Activated naive CD8-positive, alpha-beta T cell treated with anti-CD3 and anti-CD28 coated beads for 36 hours (primary cell): ENCODE results near the gene LMAN1L. TPM values are rescaled to one million over a fixed set of nuclear protein-coding genes. Genes with fewer than 3 reads are reported as not detected.
"Not testable (repeated sequence)": the region's sequence is repeated elsewhere in the genome, so short reads cannot be mapped to it uniquely, and the experiment has no call there.

Experiments
- DNase-seq: peaks from one replicate; pipeline ENCODE4 v3.0.0; 2021
- H3K27ac Mint-ChIP-seq: one replicate; pipeline ENCODE4 v1.8.0; 2022; ENCODE audit warnings: mild to moderate bottlenecking, moderate library complexity, mixed read lengths
- H3K27me3 Mint-ChIP-seq: one replicate; pipeline ENCODE4 v1.8.0; 2022; ENCODE audit warnings: mild to moderate bottlenecking, mixed read lengths
- H3K36me3 Mint-ChIP-seq: one replicate; pipeline ENCODE4 v1.8.0; 2021; ENCODE audit warnings: mild to moderate bottlenecking, mixed read lengths
- H3K4me1 Mint-ChIP-seq: one replicate; pipeline ENCODE4 v1.8.0; 2021; ENCODE audit warnings: mixed read lengths
- H3K4me3 Mint-ChIP-seq: one replicate; pipeline ENCODE4 v1.8.0; 2022; ENCODE audit warnings: mild to moderate bottlenecking, moderate library complexity, mixed read lengths
- H3K9me3 Mint-ChIP-seq: one replicate; pipeline ENCODE4 v1.8.0; 2022; ENCODE audit warnings: mixed read lengths
- total RNA-seq, 2 experiments: library from RNA; stranded (reverse); gene quantifications; one replicate each; pipeline ENCODE4 v1.2.3, GENCODE V29; 2021

Gene LMAN1L
- total RNA-seq, 2 experiments from 2014 or later, result 0.14 to 0.33 TPM

- peak overlapping the region; percentile 79 for H3K4me3 Mint-ChIP-seq
- H3K9me3 Mint-ChIP-seq, result peaks cover 1% of the 10 kb centered on the region
- DNase-seq, result no peak
- H3K4me1 Mint-ChIP-seq, result peaks cover 67% of the 10 kb centered on the region
- H3K27ac Mint-ChIP-seq, result peak overlapping the region; percentile 96
- H3K27me3 Mint-ChIP-seq, result no peaks in the 10 kb centered on the region
- H3K36me3 Mint-ChIP-seq, result peaks cover 31% of the 10 kb centered on the region
These were observed 34.0 kb upstream of the LMAN1L start for GRCh38 chr15:74778599-74778970.

- no peak for DNase-seq
- Mint-ChIP-seq H3K4me1 (peaks cover 61% of the 10 kb centered on the region), H3K27ac (peak overlapping the region; percentile 96), H3K4me3 (peak overlapping the region; percentile 42), H3K36me3 (peaks cover 36% of the 10 kb centered on the region), H3K27me3 (no peaks in the 10 kb centered on the region), H3K9me3 (peaks cover 1% of the 10 kb centered on the region)
These were observed 33.4 kb upstream of the LMAN1L start for GRCh38 chr15:74779162-74779648.

DNA sequence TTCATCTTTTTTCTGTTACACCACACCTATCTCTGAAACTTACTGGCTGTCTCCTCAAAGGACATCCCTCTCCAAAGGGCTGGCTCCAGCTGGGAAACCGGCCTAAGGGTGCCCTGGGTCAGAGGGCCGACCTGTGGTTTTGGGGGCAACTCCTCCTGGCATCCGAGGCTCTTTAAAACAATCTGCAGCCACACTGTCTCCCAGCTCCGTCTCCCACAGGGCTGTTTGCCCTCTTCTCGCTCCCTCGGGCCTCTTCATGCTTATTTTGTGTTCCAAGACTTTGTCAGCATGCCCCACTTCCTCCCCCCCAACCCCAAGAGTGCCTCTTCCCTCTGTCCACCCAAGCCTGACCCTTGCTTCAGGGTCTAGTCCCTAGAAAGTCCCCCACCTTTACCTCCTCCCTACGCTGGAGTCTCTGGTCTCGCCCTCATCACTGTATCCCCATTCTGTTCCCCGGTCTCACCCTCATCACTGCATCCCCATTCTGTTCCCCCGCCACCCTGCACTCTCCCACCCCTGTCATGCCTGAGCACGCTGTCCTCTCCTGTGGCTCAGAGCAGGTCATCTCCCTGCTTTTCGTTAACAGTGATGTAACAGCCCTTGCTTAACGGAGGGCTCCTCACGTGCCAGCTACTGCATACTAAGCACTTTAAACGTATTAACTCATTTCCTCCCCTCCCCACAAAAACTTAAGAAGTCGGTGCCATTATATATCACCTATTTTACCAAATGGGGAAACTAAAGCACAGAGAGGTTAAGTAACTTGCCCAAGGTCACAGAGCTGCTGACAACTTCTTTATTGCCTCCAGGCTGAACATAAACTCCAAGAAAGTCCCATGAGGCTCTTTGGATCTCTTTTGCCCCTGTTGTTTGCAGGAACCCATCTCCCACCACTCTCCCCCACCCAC lies 31.9 kb upstream of the LMAN1L start:
- Mint-ChIP-seq H3K4me1 (peaks cover 57% of the 10 kb centered on the region), H3K27me3 (no peaks in the 10 kb centered on the region), H3K4me3 (peak overlapping the region; percentile 88), H3K27ac (peak overlapping the region; percentile 96), H3K36me3 (peaks cover 50% of the 10 kb centered on the region), H3K9me3 (peaks cover 1% of the 10 kb centered on the region)
- peak; percentile 48 for DNase-seq

- Mint-ChIP-seq H3K27me3 (no peaks in the 10 kb centered on the region), H3K36me3 (peaks cover 55% of the 10 kb centered on the region), H3K27ac (peak within 1 kb of the TSS; percentile 99), H3K4me3 (peak within 1 kb of the TSS; percentile 89), H3K4me1 (peaks cover 56% of the 10 kb centered on the region), H3K9me3 (peaks cover 1% of the 10 kb centered on the region)
- peak; percentile 89 for DNase-seq
These were observed 31.0 kb upstream of the LMAN1L start, which contains the start of gene CSK for GRCh38 chr15:74781431-74782258. Gene CSK (plus strand): TSS chr15:74782080. CDS start chr15:74798298, 16,218 bp downstream.

- Mint-ChIP-seq H3K4me3 (peak overlapping the region; percentile 89), H3K27me3 (no peaks in the 10 kb centered on the region), H3K36me3 (peaks cover 55% of the 10 kb centered on the region), H3K27ac (peak overlapping the region; percentile 99), H3K9me3 (peaks cover 1% of the 10 kb centered on the region), H3K4me1 (peaks cover 55% of the 10 kb centered on the region)
- DNase-seq, result peak; percentile 65
These were observed 30.2 kb upstream of the LMAN1L start for GRCh38 chr15:74782259-74783071.

DNA sequence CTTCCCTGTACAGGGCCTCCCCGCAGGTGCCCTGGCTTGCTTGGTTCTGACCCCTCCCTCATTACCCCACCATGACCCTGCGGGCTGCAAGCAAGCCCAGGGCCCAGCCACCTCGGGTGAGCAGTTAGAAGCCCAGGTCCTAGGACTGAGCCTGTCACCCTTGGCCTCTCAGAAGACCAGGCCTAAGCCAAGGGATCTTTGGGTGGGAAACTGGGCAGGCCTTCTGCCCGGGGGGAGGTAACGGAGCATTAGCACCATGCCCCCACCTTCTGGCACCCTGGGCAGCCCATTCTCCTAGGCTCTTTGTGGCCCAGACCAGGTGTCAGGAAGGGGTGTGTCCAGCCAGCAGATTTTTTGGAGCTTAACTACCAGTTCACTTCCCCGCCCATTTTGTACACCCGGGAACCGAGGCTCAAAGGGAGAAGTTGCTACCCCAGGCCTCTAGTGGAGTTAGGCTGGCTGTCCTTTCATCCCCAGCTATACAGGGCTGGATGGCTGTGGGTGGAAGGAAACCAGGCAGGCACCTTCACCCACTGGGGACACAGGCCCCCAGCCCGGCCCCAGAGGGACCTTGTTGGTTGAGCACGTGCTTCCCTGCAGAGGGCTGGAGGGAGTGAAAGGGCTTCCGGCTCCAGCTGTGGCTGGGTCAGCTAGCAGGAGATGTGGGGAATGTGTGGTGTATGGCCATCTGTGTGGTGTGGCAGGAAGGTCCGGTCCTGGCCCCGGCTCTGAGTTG lies 29.4 kb upstream of the LMAN1L start:
- Mint-ChIP-seq H3K9me3 (peaks cover 1% of the 10 kb centered on the region), H3K27ac (peak overlapping the region; percentile 99), H3K36me3 (peaks cover 57% of the 10 kb centered on the region), H3K27me3 (no peaks in the 10 kb centered on the region), H3K4me3 (peak overlapping the region; percentile 89), H3K4me1 (peaks cover 54% of the 10 kb centered on the region)
- DNase-seq, result peak; percentile 55

- H3K4me1 Mint-ChIP-seq, result peaks cover 53% of the 10 kb centered on the region
- H3K36me3 Mint-ChIP-seq, result peaks cover 57% of the 10 kb centered on the region
- DNase-seq, result no peak
- peaks cover 1% of the 10 kb centered on the region for H3K9me3 Mint-ChIP-seq
- H3K4me3 Mint-ChIP-seq, result peak overlapping the region; percentile 89
- no peaks in the 10 kb centered on the region for H3K27me3 Mint-ChIP-seq
- H3K27ac Mint-ChIP-seq, result peak overlapping the region; percentile 99
These were observed 28.8 kb upstream of the LMAN1L start for GRCh38 chr15:74783808-74784175.

- H3K9me3 Mint-ChIP-seq, result no peaks in the 10 kb centered on the region
- DNase-seq, result no peak
- peak overlapping the region; percentile 99 for H3K27ac Mint-ChIP-seq
- H3K4me3 Mint-ChIP-seq, result peak overlapping the region; percentile 89
- H3K36me3 Mint-ChIP-seq, result peaks cover 58% of the 10 kb centered on the region
- H3K4me1 Mint-ChIP-seq, result peaks cover 51% of the 10 kb centered on the region
- no peaks in the 10 kb centered on the region for H3K27me3 Mint-ChIP-seq
These were observed 28.0 kb upstream of the LMAN1L start for GRCh38 chr15:74784426-74785193.

DNA sequence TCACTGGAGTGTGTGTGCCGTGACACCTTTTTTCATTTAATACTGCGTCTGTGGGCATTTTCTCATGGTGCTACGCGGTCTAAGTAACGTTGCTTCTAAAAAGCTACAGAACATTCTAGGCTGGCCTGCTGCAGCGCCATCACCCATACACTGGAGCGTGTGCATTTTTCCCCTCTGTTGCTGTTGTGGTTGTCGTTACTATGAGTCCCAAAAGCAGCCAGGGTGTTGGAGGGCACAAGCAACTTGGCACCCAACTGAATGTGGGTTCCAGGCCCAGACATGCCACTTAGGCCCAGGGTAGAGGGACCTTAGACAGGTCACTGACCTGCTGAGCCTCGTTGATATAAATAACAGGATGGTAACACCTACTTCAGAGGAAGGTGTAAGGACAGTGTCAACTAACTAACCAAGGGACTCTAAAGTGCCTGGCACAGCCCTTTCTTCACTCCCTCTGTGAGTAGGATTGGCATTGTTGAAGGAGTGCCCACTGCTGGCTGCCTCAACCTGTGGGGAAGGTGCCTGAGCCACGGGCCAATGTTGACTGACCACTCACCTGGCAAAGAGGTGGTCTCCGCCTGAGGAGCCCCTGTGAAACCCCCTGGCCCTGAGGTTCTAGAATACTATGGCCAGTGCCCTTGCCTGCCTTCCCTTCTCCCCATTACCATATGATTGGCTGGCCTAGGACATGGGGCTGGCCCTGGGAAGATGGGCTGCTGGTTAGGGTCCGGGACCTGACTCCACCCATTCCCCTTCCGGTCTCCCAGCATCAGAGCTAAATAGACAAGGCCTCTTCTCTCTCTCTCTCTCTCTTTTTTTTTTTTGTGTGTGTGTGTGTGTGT lies 27.2 kb upstream of the LMAN1L start:
- Mint-ChIP-seq H3K4me1 (peaks cover 49% of the 10 kb centered on the region), H3K4me3 (peak overlapping the region; percentile 89), H3K27ac (peak overlapping the region; percentile 99), H3K36me3 (peaks cover 64% of the 10 kb centered on the region), H3K9me3 (no peaks in the 10 kb centered on the region), H3K27me3 (no peaks in the 10 kb centered on the region)
- no peak for DNase-seq

DNA sequence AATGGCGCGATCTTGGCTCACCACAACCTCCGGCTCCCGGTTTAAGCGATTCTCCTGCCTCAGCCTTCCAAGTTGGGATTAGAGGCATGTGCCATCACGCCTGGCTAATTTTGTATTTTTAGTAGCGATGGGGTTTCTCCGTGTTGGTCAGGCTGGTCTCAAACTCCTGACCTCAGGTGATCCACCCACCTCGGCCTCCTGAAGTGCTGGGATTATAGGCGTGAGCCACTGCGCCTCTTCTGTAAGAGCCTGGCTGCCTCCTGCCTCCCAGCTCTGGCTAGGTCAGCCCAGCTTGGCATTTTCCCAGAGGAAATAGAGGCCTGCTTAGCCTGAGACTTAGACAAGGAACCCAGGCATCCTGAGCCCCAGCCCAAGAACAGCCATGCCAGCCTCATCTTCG lies 26.6 kb upstream of the LMAN1L start:
- DNase-seq, H3K27me3 Mint-ChIP-seq, H3K9me3 Mint-ChIP-seq: not testable (repeated sequence)
- H3K27ac Mint-ChIP-seq, result peak overlapping the region; percentile 99
- peaks cover 62% of the 10 kb centered on the region for H3K36me3 Mint-ChIP-seq
- H3K4me1 Mint-ChIP-seq, result peaks cover 48% of the 10 kb centered on the region
- peak overlapping the region; percentile 89 for H3K4me3 Mint-ChIP-seq

DNA sequence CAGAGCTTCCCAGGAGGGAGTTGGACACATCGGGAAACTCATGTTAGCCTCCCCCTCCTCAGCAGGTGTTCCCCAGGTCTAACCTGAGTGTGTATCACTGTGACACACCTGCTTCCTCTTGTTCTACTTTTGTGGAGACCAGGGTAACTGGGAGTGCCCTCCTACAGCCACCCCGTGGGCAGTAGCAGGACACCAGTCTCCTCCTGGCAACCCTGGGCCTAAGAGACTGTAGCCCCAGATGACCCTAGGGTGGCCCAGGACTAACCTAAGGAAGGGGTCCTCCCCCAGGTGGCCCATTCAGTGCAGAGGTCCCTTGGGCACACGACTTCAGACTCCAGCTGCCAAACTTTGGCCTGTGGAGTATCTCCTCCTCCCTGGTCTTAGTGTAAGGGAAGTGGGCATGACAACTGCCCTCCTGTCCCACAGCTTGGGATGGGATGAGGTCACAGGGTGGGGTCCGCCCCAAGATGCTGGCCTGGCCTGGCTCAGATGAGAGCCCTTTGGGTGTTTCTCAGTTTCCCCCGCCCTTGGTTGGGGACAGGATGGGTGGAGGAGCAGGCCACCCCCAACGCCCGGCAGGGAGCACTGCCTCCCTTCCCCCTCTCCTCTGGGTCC lies 26.0 kb upstream of the LMAN1L start:
- Mint-ChIP-seq H3K27ac (peak overlapping the region; percentile 99), H3K4me1 (peaks cover 50% of the 10 kb centered on the region), H3K9me3 (no peaks in the 10 kb centered on the region), H3K27me3 (no peaks in the 10 kb centered on the region), H3K4me3 (peak overlapping the region; percentile 89), H3K36me3 (peaks cover 66% of the 10 kb centered on the region)
- DNase-seq, result no peak

GRCh38 chr15:74787251-74788041 lies 25.2 kb upstream of the LMAN1L start:
- DNase-seq, result peak; percentile 94
- H3K9me3 Mint-ChIP-seq, result no peaks in the 10 kb centered on the region
- H3K4me1 Mint-ChIP-seq, result peaks cover 58% of the 10 kb centered on the region
- peaks cover 71% of the 10 kb centered on the region for H3K36me3 Mint-ChIP-seq
- H3K27ac Mint-ChIP-seq, result peak overlapping the region; percentile 99
- H3K27me3 Mint-ChIP-seq, result no peaks in the 10 kb centered on the region
- peak overlapping the region; percentile 89 for H3K4me3 Mint-ChIP-seq
